H1 (cell line): ENCODE measurements around the gene MMP24. TPM values are rescaled to one million over a fixed set of nuclear protein-coding genes. Genes with fewer than 3 reads are reported as not detected.

ENCODE experiments used
- CTCF ChIA-PET: fragments of 300-600 bp; sonication (Branson Sonifier 250); formaldehyde crosslinking; loops from one replicate; lab custom pipeline; 2021; ENCODE audit not compliant: partially characterized antibody; lab: Charles Lee
- POLR2A ChIA-PET: fragments of 300-600 bp; sonication (Branson Sonifier 250); formaldehyde crosslinking; loops from one replicate; lab custom pipeline; 2021; ENCODE audit warnings: inconsistent platforms; ENCODE audit not compliant: partially characterized antibody; lab: Charles Lee
- DNase-seq, 2 experiments: peaks; one replicate each; pipeline versions ENCODE4 v3.0.0 to v3.0.0-alpha.2; 2010 to 2022; ENCODE audit warnings: low spot score in 2 of 2, low read depth in 1 of 2, mixed read lengths in 1 of 2
- FAIRE-seq: peaks from 2 replicates; lab custom pipeline; 2011; peaks lifted over from hg19 to GRCh38; lab: Jason Lieb, UNC
- H2AFZ ChIP-seq: 2 replicates; pipeline ENCODE4 v1.8.1; 2012; ENCODE audit warnings: low read length, inconsistent platforms
- H2AK5ac ChIP-seq: 2 replicates; pipeline ENCODE4 v1.6.1; 2013; ENCODE audit warnings: low read depth, low read length
- H2BK120ac ChIP-seq: replicated peaks from 2 replicates; pipeline ENCODE3; 2013; ENCODE audit warnings: low read depth, low read length, inconsistent platforms
- H2BK12ac ChIP-seq: 2 replicates; pipeline ENCODE4 v1.6.1; 2013; ENCODE audit warnings: low read depth, low read length
- H2BK15ac ChIP-seq: 2 replicates; pipeline ENCODE4 v1.6.1; 2013; ENCODE audit warnings: low read length
- H2BK20ac ChIP-seq: 2 replicates; pipeline ENCODE4 v1.6.1; 2013; ENCODE audit warnings: low read length
- H2BK5ac ChIP-seq: 2 replicates; pipeline ENCODE4 v1.6.1; 2013; ENCODE audit warnings: low read depth, low read length
- H3K14ac ChIP-seq: 2 replicates; pipeline ENCODE4 v1.6.1; 2013; ENCODE audit warnings: inconsistent platforms; ENCODE audit not compliant: insufficient read length
- H3K18ac ChIP-seq: 2 replicates; pipeline ENCODE4 v1.6.1; 2013; ENCODE audit warnings: low read length; ENCODE audit errors: extremely low read depth
- H3K23ac ChIP-seq: 2 replicates; pipeline ENCODE4 v1.6.1; 2013; ENCODE audit warnings: inconsistent platforms; ENCODE audit not compliant: insufficient read length
- H3K23me2 ChIP-seq: 2 replicates; pipeline ENCODE4 v1.6.1; 2013; ENCODE audit warnings: low read depth, low read length
- H3K27ac ChIP-seq: 2 replicates; pipeline ENCODE4 v1.6.1; 2011; ENCODE audit warnings: low read depth, low read length, inconsistent platforms
- H3K27me3 ChIP-seq, 4 experiments: replicated peaks in 1 of 4; 1 replicate in 1 of 4; 2 replicates in 3 of 4; pipeline versions ENCODE4 v1.6.1 to v1.8.1; 2011 to 2013; ENCODE audit warnings: low read length in 3 of 4, mild to moderate bottlenecking in 3 of 4, inconsistent platforms in 2 of 4, mixed read lengths in 2 of 4, moderate library complexity in 1 of 4; ENCODE audit not compliant: control insufficient read depth in 3 of 4, insufficient read depth in 3 of 4; ENCODE audit errors: extremely low read depth in 1 of 4
- H3K36me3 ChIP-seq, 4 experiments: 2 replicates each; pipeline versions ENCODE4 v1.6.1 to v1.8.1; 2011 to 2013; ENCODE audit warnings: mild to moderate bottlenecking in 4 of 4, low read length in 3 of 4, moderate library complexity in 2 of 4, control low read depth in 1 of 4, inconsistent platforms in 1 of 4; ENCODE audit not compliant: insufficient read depth in 4 of 4, control insufficient read depth in 2 of 4
- H3K4ac ChIP-seq: replicated peaks from 2 replicates; pipeline ENCODE3; 2013; ENCODE audit warnings: low read length, low read depth, mixed read lengths, inconsistent platforms; ENCODE audit not compliant: insufficient read length
- H3K4me1 ChIP-seq, 4 experiments: replicated peaks in 1 of 4; 1 replicate in 1 of 4; 2 replicates in 3 of 4; pipeline versions ENCODE4 v1.6.1 to v1.8.1; 2011 to 2013; ENCODE audit warnings: low read length in 3 of 4, inconsistent platforms in 2 of 4, mixed read lengths in 1 of 4; ENCODE audit not compliant: insufficient read depth in 4 of 4, control insufficient read depth in 3 of 4
- H3K4me2 ChIP-seq, 2 experiments: 2 replicates each; pipeline versions ENCODE4 v1.6.1 to v1.8.1; 2011 to 2013; ENCODE audit warnings: low read depth in 2 of 2, low read length in 2 of 2, control low read depth in 1 of 2, inconsistent platforms in 1 of 2, mild to moderate bottlenecking in 1 of 2; ENCODE audit not compliant: insufficient read depth in 1 of 2
- H3K4me3 ChIP-seq, 4 experiments: fragments of 200-600, 300-600 bp in 1 of 4; sonication (generic), shearing (Covaris generic), sonication (Bioruptor Twin) in 1 of 4; 2 replicates each; pipeline versions ENCODE4 v1.5.1 to v1.8.1; 2011 to 2016; ENCODE audit warnings: low read length in 4 of 4, low read depth in 3 of 4, control low read depth in 2 of 4, inconsistent platforms in 2 of 4, mild to moderate bottlenecking in 2 of 4, mixed read lengths in 1 of 4, moderate library complexity in 1 of 4; ENCODE audit not compliant: insufficient read depth in 2 of 4; ENCODE audit errors: extremely low read depth in 1 of 4
- H3K56ac ChIP-seq: replicated peaks from 2 replicates; pipeline ENCODE3; 2013; ENCODE audit warnings: low read depth, mild to moderate bottlenecking, mixed read lengths, low read length, inconsistent platforms; ENCODE audit not compliant: insufficient read length
- H3K79me1 ChIP-seq: 2 replicates; pipeline ENCODE4 v1.6.1; 2013; ENCODE audit warnings: low read depth, low read length, control low read depth
- H3K79me2 ChIP-seq, 2 experiments: 2 replicates each; pipeline versions ENCODE4 v1.6.1 to v1.8.1; 2012 to 2013; ENCODE audit warnings: low read length in 2 of 2, mild to moderate bottlenecking in 2 of 2, inconsistent platforms in 1 of 2; ENCODE audit not compliant: insufficient read depth in 2 of 2, control insufficient read depth in 1 of 2
- H3K9ac ChIP-seq, 4 experiments: replicated peaks in 1 of 4; 1 replicate in 1 of 4; 2 replicates in 3 of 4; pipeline versions ENCODE4 v1.6.1 to v1.8.1; 2011 to 2013; ENCODE audit warnings: low read depth in 3 of 4, low read length in 3 of 4, control low read depth in 2 of 4, mild to moderate bottlenecking in 2 of 4, moderate library complexity in 2 of 4, inconsistent platforms in 1 of 4; ENCODE audit errors: extremely low read depth in 1 of 4
- H3K9me3 ChIP-seq, 2 experiments: 2 replicates each; pipeline versions ENCODE4 v1.6.1 to v1.8.1; 2012 to 2013; ENCODE audit warnings: mild to moderate bottlenecking in 2 of 2, moderate library complexity in 2 of 2, control low read depth in 1 of 2, inconsistent platforms in 1 of 2, low read depth in 1 of 2, low read length in 1 of 2, mixed read lengths in 1 of 2; ENCODE audit not compliant: insufficient read depth in 2 of 2
- H4K20me1 ChIP-seq, 2 experiments: replicated peaks in 1 of 2; 2 replicates each; pipeline versions ENCODE3 to v1.8.1; 2011 to 2013; ENCODE audit warnings: inconsistent platforms in 2 of 2, low read length in 2 of 2, mild to moderate bottlenecking in 1 of 2; ENCODE audit not compliant: insufficient read depth in 2 of 2, control insufficient read depth in 1 of 2
- H4K5ac ChIP-seq: 2 replicates; pipeline ENCODE4 v1.6.1; 2013; ENCODE audit warnings: low read length, low read depth, mixed read lengths, inconsistent platforms; ENCODE audit not compliant: insufficient read length
- H4K8ac ChIP-seq: 2 replicates; pipeline ENCODE4 v1.8.0; 2013; ENCODE audit warnings: mild to moderate bottlenecking, moderate library complexity, low read length, inconsistent platforms; ENCODE audit not compliant: insufficient read depth; ENCODE audit errors: extremely low read depth
- H4K91ac ChIP-seq: replicated peaks from 2 replicates; pipeline ENCODE3; 2013; ENCODE audit warnings: low read length, mixed read lengths, inconsistent platforms; ENCODE audit not compliant: insufficient read length
- CEBPB ChIP-seq: IDR thresholded peaks from 2 replicates; pipeline ENCODE4 v1.6.1; 2012; ENCODE audit warnings: low read depth, low read length
- CHD1 ChIP-seq: IDR thresholded peaks from 2 replicates; pipeline ENCODE4 v1.6.1; 2012; ENCODE audit warnings: low read depth, low read length, improper control_type of control experiment
- CTBP2 ChIP-seq: IDR thresholded peaks from 2 replicates; pipeline ENCODE4 v1.7.0; 2011; ENCODE audit warnings: borderline replicate concordance, mild to moderate bottlenecking, moderate library complexity, mixed read lengths, low read length; ENCODE audit not compliant: insufficient read depth, insufficient read length
- EGR1 ChIP-seq: IDR thresholded peaks from 2 replicates; pipeline ENCODE4 v1.6.1; 2011; ENCODE audit warnings: low read depth, low read length, borderline replicate concordance
- JUN ChIP-seq: IDR thresholded peaks from 2 replicates; pipeline ENCODE4 v1.6.1; 2011; ENCODE audit warnings: low read depth, mild to moderate bottlenecking, improper control_type of control experiment, low read length
- JUND ChIP-seq: IDR thresholded peaks from 2 replicates; pipeline ENCODE4 v1.6.1; 2011; ENCODE audit warnings: mild to moderate bottlenecking, improper control_type of control experiment, low read length
- KDM5A ChIP-seq: fragments of 200-600 bp; IDR thresholded peaks from 2 replicates; pipeline ENCODE4 v1.7.1; 2012; ENCODE audit warnings: mild to moderate bottlenecking, low read length, inconsistent platforms, mixed read lengths
- POU5F1 ChIP-seq: IDR thresholded peaks from 2 replicates; pipeline ENCODE4 v1.6.1; 2011; ENCODE audit warnings: low read depth, mild to moderate bottlenecking, low read length, moderate library complexity
- RFX5 ChIP-seq: IDR thresholded peaks from 2 replicates; pipeline ENCODE4 v1.6.1; 2011; ENCODE audit warnings: low read depth, low read length, improper control_type of control experiment, borderline replicate concordance
- TAF1 ChIP-seq: IDR thresholded peaks from 2 replicates; pipeline ENCODE4 v1.6.1; 2011; ENCODE audit warnings: mild to moderate bottlenecking, low read depth, low read length
- TBP ChIP-seq: IDR thresholded peaks from 2 replicates; pipeline ENCODE4 v1.6.1; 2011; ENCODE audit warnings: low read depth, low read length, improper control_type of control experiment
- WGBS, 2 experiments: shearing (Covaris generic) in 1 of 2; methylation state at CpG; one replicate each; pipeline versions ENCODE4 v1.1.6 to v1.1.7; 2013 to 2015; ENCODE audit warnings: low lambda C conversion rate in 2 of 2, mixed read lengths in 2 of 2, inconsistent platforms in 1 of 2, low coverage in 1 of 2, missing lambda C conversion rate in 1 of 2; ENCODE audit not compliant: insufficient replicate concordance in 2 of 2, insufficient coverage in 1 of 2, insufficient read length in 1 of 2; ENCODE audit errors: extremely low coverage in 1 of 2, missing lambda C conversion rate in 1 of 2; 5-methylcytosine and 5-hydroxymethylcytosine counted together
- polyA plus RNA-seq, 7 experiments: library from polyadenylated mRNA; depleted of rRNA in 3 of 7; stranded (reverse) in 5 of 7; unstranded in 2 of 7; fragments of >200 nt in 5 of 7; fragments of 200-250 nt in 2 of 7; gene quantifications; 1 replicate in 5 of 7; 2 replicates in 1 of 7; 4 replicates in 1 of 7; pipeline versions ENCODE4 v1.2.1 to v1.2.3, GENCODE V29; 2011 to 2013; ENCODE audit warnings: missing spikeins in 2 of 7, mixed read lengths in 2 of 7
- total RNA-seq: library from RNA; stranded (reverse); fragmentation: NEBNext Ultra II Directional; extraction: Animal tissue kit (Norgen Biotek cat#: 25700); gene quantifications from 2 replicates; pipeline ENCODE4 v1.2.1, GENCODE V29; 2021
- TF ChIP-seq, protein P1 (sequence below): IDR thresholded peaks from 2 replicates; pipeline ENCODE4 v1.6.1; 2012; ENCODE audit warnings: inconsistent platforms

MMP24 gene
- total and polyA plus RNA-seq, 2 of the 8 experiments (the other 6 are each of a cell fraction or from before 2014, with no cell fraction given), result 18.8 to 21.4 TPM

DNA sequence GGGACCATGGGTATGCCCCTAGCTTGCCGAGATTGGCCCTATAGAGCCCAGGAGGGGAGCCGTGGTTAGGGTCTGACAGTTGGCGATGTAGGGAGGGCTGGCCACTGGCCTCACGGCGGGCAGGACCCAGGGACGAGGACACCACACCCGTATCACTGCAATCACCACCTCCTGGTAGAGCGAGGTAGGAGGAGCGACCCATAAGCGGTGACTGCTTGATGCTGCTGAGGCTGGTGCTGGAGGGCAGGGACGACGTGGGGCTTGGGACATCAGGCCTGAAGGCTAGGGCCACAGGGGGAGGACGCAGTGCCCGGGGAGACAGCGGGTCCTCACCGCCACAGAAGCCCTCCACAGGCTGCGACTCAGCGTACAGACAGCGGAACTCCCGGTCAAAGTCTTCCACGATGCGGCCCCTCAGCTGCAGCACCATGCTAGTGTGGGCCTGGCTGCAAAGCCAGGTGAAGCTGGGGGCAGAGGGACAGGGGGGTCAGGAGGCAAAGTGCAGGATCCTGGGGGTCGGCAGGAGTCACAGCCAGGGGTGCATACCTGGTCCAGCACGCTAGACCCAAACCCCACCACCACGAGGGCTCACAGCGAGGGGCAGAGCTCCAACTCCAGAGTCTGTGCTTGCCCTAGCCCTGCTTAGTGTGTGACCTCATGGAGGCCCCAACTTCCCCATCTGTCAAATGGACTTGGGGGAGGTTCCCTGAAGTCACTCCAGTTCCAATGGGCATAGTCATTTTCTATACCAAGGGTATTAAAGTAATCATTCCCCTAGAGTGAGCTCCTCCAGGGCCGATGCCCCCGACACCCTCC is 61.2 kb downstream of the MMP24 start:
- DNase-seq (no peak), FAIRE-seq (no peak)
- no peak overlapping the region for H3K4me3 ChIP-seq
- no peak overlapping the region for H2BK20ac ChIP-seq
- 94% methylated on average over 20 of the region's 28 CpGs; no CpG with 5 or more reads in 1 of the 2 experiments for WGBS, 2 experiments
- no peaks in the 10 kb centered on the region for H3K27me3 ChIP-seq
- H3K18ac ChIP-seq, result no peak overlapping the region
- H3K27ac ChIP-seq, result no peak overlapping the region
- no peak overlapping the region for H3K23ac ChIP-seq
- no peak overlapping the region for H2AK5ac ChIP-seq
- H3K36me3 ChIP-seq, result peaks cover 0 to 3% (median 0%) of the 10 kb centered on the region in 4 experiments; a peak in 3 of 8 replicates
- H4K8ac ChIP-seq, result peak overlapping the region; percentile 62; the same call in 1 of the 2 replicates
- H4K5ac ChIP-seq, result no peak overlapping the region
- H3K56ac ChIP-seq, result no peak overlapping the region
- H3K79me2 ChIP-seq, result peaks cover 9 to 16% of the 10 kb centered on the region in 2 experiments
- no peak overlapping the region for H3K9ac ChIP-seq
- ChIA-PET CTCF (interaction anchor here (0.5 to 1.5 kb wide), 8 partner anchors 9 to 458 kb away, joined by 3 to 5 read pairs (median 3); no protein-coding TSS in a partner anchor), POLR2A (interaction anchor here (1.1 to 5.7 kb wide), 3 partner anchors 9 to 167 kb away, joined by 3 to 39 read pairs (median 4); partner anchors contain the start of gene MMP24OS)
- H2BK15ac ChIP-seq, result no peak overlapping the region
- H2BK12ac ChIP-seq, result no peak overlapping the region; the same call in 1 of the 2 replicates
- peaks cover 3 to 8% (median 5%) of the 10 kb centered on the region in 4 experiments; a peak in 6 of 7 replicates for H3K4me1 ChIP-seq
- H4K91ac ChIP-seq, result peak overlapping the region; percentile 71
- no peaks in the 10 kb centered on the region for H3K9me3 ChIP-seq
- no peaks in the 10 kb centered on the region for H4K20me1 ChIP-seq
- H3K4me2 ChIP-seq, result no peak overlapping the region
- no peak overlapping the region for H3K4ac ChIP-seq
- H2AFZ ChIP-seq, result no peak overlapping the region
- H2BK5ac ChIP-seq, result no peak overlapping the region
- H2BK120ac ChIP-seq, result no peak overlapping the region
- H3K23me2 ChIP-seq, result peaks cover 8% of the 10 kb centered on the region
- H3K14ac ChIP-seq, result no peak overlapping the region
- peaks cover 8% of the 10 kb centered on the region; the same call in 1 of the 2 replicates for H3K79me1 ChIP-seq
- no peak for TF ChIP-seq POU5F1
- TF ChIP-seq TBP, result no peak
- no peak for TF ChIP-seq JUN
- TF ChIP-seq TAF1, result no peak
- no peak for TF ChIP-seq JUND
- TF ChIP-seq KDM5A, result no peak
- TF ChIP-seq CTBP2, result no peak
- TF ChIP-seq CEBPB, result no peak
- TF ChIP-seq RFX5, result no peak
- TF ChIP-seq CHD1, result no peak
- TF ChIP-seq, protein P1, sequence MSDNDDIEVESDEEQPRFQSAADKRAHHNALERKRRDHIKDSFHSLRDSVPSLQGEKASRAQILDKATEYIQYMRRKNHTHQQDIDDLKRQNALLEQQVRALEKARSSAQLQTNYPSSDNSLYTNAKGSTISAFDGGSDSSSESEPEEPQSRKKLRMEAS, result no peak
- TF ChIP-seq EGR1, result no peak
